SKM-1 (cell line): ENCODE results near the gene MAST4.

ENCODE experiments used
- DNase-seq: peaks from one replicate; lab custom pipeline; 2025; ENCODE audit not compliant: unreplicated experiment; lab: John Stamatoyannopoulos, UW

Gene MAST4

GRCh38 chr5:67195406-67196275, 599.4 kb downstream of the MAST4 start:
- DNase-seq: no peak

GRCh38 chr5:67196537-67197059, 600.4 kb downstream of the MAST4 start, which contains the start of gene CD180:
CD180 (minus strand) TSS chr5:67196799; CDS start chr5:67196641, 158 bp downstream.
- no peak for DNase-seq

- DNase-seq: no peak
Measured at GRCh38 chr5:67197536-67197935, 601.3 kb downstream of the MAST4 start.

GRCh38 chr5:67198917-67199316, 602.7 kb downstream of the MAST4 start:
- DNase-seq: no peak

GRCh38 chr5:67199859-67200258, 603.7 kb downstream of the MAST4 start:
- DNase-seq: no peak

- no peak for DNase-seq
Measured at GRCh38 chr5:67200809-67201562, 604.8 kb downstream of the MAST4 start.

- no peak for DNase-seq
Measured at GRCh38 chr5:67201897-67202549, 605.8 kb downstream of the MAST4 start.

GRCh38 chr5:67202828-67203227, 606.6 kb downstream of the MAST4 start:
- DNase-seq: peak; percentile 77

- DNase-seq: no peak
Measured at GRCh38 chr5:67203701-67204074, 607.5 kb downstream of the MAST4 start.

- DNase-seq: no peak
Measured at GRCh38 chr5:67204821-67205220, 608.6 kb downstream of the MAST4 start.

GRCh38 chr5:67205981-67206380, 609.8 kb downstream of the MAST4 start:
- no peak for DNase-seq

- DNase-seq: no peak
Measured at GRCh38 chr5:67206461-67206860, 610.3 kb downstream of the MAST4 start.

GRCh38 chr5:67206929-67207328, 610.7 kb downstream of the MAST4 start:
- DNase-seq: peak; percentile 52

GRCh38 chr5:67208403-67208802, 612.2 kb downstream of the MAST4 start:
- DNase-seq: no peak

GRCh38 chr5:67209141-67209771, 613.1 kb downstream of the MAST4 start:
- DNase-seq: peak; percentile 73

GRCh38 chr5:67211926-67212325, 615.7 kb downstream of the MAST4 start:
- DNase-seq: no peak

- no peak for DNase-seq
Measured at GRCh38 chr5:67214036-67214435, 617.8 kb downstream of the MAST4 start.

GRCh38 chr5:67214707-67215447, 618.7 kb downstream of the MAST4 start:
- no peak for DNase-seq

- DNase-seq: peak; percentile 83
Measured at GRCh38 chr5:67215519-67216471, 619.6 kb downstream of the MAST4 start.
